Right hindlimb (tissue), 1 donor: Measurements from ENCODE around the gene ACSF3.

ENCODE experiments used
- DNase-seq: peaks from one replicate; pipeline ENCODE4 v3.0.0-alpha.2; 2018

Gene ACSF3

DNA sequence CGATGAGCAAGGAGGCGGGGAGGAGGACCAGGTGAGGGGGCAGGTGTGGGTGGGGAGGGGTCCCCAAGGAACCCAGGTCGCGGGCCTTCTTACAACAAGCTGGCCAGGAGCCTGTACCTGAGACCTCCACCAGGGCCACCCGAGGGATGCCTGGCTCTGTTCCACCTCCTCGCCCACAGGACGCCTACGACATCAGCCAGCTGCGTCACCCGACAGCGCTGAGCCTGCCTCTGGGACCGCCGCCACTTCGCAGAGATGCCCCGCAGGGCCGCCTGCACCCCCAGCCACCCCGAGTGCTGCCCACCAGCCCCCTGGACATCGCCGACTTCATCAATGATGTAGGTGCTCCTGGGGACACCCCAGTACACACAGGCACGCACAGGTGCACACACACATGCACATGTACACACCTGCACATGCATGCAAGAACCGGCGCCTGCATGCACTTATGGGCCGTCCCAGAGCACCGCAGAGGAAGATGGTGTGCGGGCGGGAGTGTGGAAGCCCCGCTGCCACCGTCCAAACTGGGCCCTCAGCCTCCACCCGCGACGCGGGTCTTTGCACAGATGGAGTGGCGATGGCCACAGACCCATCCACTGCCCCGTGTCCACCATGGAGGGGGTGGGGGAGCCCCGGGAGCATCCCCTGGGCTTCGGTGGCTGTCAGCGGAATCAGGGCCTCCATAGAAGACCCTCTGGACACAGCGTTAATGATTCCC is 100.1 kb downstream of the ACSF3 start:
- DNase-seq, result peak; percentile 44

DNA sequence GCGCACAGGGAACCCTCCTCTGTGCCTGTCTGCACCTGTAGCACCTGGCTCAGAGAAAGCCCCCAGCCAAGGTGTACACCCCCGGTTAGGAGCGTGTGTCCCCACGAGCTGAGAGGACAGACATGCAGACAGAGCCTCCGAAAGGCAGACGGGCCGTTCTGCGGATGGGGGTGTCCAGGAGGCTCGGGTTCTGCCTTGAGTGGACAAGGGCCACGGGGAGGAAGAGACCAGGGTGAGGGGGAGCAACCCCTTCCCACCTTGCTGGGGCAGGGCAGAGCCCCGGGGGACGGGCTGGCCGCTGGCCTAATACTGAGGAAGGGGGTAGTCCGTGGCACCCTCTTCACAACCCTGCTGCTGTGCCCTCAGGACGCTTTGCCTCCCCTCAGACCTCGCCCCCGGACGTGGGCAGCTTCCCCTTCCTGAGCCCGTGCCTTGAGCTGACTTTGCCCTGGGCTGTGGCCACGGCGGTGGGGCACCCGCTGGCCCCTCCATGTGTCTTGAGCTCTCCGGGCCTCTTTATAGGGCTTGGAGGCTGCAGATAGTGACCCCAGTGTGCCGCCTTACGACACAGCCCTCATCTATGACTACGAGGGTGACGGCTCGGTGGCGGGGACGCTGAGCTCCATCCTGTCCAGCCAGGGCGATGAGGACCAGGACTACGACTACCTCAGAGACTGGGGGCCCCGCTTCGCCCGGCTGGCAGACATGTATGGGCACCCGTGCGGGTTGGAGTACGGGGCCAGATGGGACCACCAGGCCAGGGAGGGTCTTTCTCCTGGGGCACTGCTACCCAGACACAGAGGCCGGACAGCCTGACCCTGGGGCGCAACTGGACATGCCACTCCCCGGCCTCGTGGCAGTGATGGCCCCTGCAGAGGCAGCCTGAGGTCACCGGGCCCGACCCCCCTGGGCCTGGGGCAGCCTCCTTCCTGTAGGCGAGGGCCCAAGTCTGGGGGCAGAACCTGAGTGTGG is 101.0 kb downstream of the ACSF3 start:
- DNase-seq, result peak; percentile 24

DNA sequence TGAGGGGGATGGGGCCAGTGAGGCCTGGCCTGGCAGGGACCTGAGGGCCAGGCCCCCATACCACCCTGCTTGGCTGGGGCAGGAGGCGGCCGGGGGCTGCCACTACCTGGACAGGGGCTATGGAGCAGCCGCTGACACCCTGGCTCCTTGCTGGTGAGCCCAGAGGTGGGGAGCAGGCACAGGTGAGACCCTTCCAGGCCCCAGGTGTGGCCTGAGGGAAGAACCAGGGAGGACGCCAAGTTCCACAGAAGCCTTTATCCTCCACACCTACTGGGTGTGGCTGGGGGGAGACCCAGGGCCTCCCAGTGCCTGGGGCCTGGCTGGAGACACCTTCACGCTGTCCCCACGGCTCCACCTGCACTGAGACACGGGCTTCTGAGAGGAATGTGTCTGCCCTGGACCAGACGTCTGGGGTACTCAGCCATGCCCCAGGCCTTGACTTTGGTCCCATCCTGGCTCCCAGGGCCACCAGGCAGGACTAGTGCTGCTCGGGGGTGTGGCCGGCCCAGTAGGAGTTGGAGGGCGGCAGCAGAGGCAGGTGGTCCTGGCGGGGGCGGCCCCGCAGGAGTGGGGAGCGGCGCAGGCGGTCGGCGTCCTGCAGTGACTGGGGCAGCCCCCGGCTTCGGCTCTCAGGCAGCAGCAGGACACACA is 102.0 kb downstream of the ACSF3 start:
- DNase-seq, result no peak

- peak; percentile 21 for DNase-seq
Measured at GRCh38 chr16:89197033-89197632, 103.5 kb downstream of the ACSF3 start.

GRCh38 chr16:89197633-89198416 is 104.2 kb downstream of the ACSF3 start:
- DNase-seq, result peak; percentile 24

DNA sequence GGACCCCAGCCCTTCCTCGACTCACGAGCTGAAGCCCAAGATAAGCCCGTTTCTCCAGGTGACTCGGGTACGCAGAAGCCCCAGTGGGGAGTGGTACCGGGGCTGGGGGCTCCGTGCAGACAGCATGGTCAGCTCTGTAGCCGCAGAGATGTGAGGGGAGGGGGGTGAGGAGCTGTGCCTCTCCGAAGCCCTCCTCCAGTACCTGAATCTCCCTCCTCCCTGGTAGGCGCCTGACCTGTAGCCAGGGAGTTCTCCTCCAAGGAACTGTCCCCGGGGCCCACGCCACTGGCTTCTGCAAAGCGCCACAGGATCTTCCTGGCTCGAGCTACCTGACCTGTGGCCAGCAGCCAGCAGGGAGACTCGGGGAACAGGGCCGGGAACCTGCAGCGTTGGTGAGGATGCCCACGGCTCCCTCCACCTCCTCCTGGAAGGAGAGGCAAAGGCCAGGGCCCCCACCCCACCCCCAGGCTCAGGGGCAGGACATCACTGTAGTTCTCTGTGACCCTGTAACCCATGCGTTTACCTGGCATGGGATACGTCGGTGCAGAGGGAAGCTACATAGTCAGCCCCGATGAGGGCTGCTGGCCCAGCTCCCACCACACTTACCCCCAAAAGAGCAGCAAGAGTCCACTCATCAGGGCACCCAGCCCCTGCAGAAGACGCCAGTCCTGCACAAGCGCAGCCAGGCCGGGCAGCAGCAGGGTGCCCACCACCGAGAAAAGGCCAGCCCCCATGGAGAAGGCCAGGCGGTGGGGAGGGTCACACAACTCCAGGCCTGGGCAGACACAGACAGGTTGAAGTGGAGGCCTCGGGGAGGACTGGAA is 105.0 kb downstream of the ACSF3 start:
- peak; percentile 26 for DNase-seq

DNA sequence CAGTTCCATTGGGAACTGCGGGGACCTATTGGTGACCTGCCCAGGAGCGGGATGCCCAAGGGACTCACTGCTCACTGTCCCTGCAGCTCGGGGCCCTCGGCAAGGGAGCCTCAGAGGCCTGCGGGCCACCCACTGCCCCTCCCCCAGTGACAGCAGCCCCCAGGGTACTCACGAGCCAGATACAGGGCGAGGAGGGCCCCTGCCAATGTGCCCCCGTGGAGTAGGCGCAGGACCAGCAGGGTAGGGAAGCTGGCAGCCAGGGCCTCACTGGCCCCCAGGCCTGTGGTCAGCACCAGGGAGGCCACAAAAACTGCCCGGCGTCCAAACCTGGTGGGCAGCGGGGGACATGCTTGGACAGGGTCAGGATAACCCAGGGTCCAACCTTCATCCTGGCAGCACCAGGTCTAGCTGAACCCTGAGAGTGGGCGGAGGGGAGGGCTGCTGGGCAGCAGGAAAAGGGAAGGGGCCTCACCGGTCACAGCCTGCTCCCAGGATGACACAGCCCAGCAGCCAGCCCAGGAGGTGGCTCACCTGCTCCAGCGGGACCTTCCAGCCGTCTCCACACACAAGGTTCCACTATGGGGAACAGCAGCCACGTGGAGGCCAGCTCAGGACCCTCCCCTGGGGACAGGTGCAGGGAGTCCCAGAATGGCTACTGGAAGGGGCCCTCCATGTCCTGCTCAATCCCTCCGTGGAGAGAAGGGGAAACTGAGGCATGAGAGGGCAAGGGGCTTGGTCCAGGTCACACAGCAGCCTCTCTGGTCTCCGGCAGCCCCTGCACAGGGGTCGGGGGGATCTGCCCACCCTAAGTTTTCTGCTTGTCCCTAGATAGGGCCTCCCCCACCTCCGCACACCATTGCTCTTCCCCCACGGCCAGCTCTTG is 105.8 kb downstream of the ACSF3 start:
- DNase-seq, result no peak

- peak; percentile 23 for DNase-seq
Measured at GRCh38 chr16:89200124-89200849, 106.6 kb downstream of the ACSF3 start, which contains the start of gene SLC22A31. Gene SLC22A31, minus strand, starts transcription at chr16:89200537. Its CDS starts 36 bp downstream, at chr16:89200501.

- no peak for DNase-seq
Measured at GRCh38 chr16:89200850-89201411, 107.3 kb downstream of the ACSF3 start.

DNA sequence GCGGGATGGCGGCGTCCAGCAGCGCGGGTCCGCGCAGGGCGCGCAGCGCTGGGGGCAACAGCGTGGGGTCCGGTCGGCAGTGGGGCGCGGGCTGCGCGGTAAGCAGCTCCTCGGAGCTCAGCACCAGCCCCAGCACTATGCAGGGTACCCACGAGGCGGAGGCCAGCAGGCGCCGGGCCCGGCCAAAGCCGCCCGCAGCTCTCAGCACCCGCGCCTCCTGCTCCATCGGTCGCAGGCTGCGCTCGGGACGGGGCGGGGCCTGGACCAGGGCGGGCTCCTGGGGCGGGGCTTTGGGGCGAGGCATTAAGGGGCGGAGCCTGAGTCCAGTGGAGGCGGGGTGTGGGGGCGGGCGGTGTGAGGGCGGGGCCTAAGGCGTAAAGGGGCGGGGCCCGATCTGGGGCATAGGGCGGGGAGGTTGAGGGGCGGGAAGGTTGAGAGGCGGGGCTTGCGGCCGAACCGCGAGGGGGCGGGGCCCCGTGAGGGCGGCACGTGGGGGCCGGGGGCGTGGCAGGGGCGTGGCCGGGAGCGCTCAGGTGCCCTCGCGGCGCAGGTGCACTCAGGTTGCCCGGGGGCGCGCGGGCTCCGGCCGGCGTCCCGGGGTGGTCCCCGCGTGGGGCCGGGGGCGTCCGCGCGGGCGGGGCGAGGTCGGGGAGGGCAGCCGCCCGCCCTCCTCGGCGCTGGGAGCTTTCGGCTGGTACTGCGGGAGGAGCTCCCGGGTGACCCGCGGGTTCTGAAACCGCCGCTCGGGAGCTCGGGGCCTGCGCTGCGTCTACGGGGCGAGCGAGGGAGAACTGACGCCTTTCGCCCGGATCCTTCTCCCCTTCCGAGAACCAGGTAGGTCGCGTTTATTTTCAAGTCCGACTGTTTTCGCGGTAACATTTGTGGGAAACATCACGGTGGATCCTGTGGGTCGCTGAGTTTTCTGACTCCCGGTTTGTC is 108.1 kb downstream of the ACSF3 start:
- peak; percentile 54 for DNase-seq

- DNase-seq, result no peak
Measured at GRCh38 chr16:89202422-89203215, 109.0 kb downstream of the ACSF3 start.
